Body of pancreas (tissue), 4 donors: ENCODE results near the gene HEY2.

Experiments
- POLR2A ChIP-seq, 3 donors: fragments of 450-650 bp; IDR thresholded peaks; one replicate each; pipeline ENCODE4 v1.6.1; 2016; ENCODE audit warnings: antibody characterized with exemption in 3 of 3, mild to moderate bottlenecking in 2 of 3
- TF ChIP-seq, protein P1 (sequence below), 7 experiments: fragments of 450-650 bp in 4 of 7; fragments of 200-600 bp in 3 of 7; sonication (generic) in 3 of 7; IDR thresholded peaks; one replicate each; pipeline ENCODE4 v1.5.1; 2016 to 2019; ENCODE audit warnings: antibody characterized with exemption in 7 of 7

DNA sequence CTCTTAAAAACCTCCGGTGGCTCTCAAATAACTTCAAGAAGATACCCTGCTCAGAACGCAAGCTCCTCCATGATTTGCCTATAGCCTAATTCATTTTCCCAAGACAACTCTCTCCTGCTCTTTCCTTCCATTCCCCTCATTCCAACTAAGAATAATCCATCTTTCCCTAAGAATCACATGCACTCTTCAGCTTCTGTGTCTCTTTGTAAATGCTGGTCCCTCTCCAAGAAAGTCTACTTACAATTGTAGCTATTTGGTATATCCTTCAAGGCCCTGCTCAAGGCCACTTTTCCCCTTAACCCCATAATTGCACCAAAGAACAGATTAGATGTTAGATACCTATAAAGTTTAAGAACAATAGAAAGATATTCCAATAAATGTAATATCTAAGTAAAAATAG lies 7.4 kb upstream of the HEY2 start:
- TF ChIP-seq, protein P1, sequence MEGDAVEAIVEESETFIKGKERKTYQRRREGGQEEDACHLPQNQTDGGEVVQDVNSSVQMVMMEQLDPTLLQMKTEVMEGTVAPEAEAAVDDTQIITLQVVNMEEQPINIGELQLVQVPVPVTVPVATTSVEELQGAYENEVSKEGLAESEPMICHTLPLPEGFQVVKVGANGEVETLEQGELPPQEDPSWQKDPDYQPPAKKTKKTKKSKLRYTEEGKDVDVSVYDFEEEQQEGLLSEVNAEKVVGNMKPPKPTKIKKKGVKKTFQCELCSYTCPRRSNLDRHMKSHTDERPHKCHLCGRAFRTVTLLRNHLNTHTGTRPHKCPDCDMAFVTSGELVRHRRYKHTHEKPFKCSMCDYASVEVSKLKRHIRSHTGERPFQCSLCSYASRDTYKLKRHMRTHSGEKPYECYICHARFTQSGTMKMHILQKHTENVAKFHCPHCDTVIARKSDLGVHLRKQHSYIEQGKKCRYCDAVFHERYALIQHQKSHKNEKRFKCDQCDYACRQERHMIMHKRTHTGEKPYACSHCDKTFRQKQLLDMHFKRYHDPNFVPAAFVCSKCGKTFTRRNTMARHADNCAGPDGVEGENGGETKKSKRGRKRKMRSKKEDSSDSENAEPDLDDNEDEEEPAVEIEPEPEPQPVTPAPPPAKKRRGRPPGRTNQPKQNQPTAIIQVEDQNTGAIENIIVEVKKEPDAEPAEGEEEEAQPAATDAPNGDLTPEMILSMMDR (IDR thresholded peaks at IDR 0.05), result no peak
- no peak for TF ChIP-seq POLR2A (IDR thresholded peaks at IDR 0.05)
